Peyer's patch (tissue), 4 donors: Measurements from ENCODE around the gene RPP14. TPM values are rescaled to one million over a fixed set of nuclear protein-coding genes. Genes with fewer than 3 reads are reported as not detected.
A peak's percentile ranks its signal among the peaks of the same experiment; 100 is the strongest.
"Not testable (repeated sequence)": the region's sequence is repeated elsewhere in the genome, so short reads cannot be mapped to it uniquely, and the experiment has no call there.

ENCODE experiments used
- DNase-seq, 3 donors: peaks; one replicate each; pipeline ENCODE4 v3.0.0-alpha.2; 2017 to 2019
- H3K27ac ChIP-seq, 4 donors: fragments of 200-600 bp; sonication (generic); one replicate each; pipeline ENCODE4 v1.5.1; 2016 to 2019
- H3K27me3 ChIP-seq, 2 donors: fragments of 200-600 bp; sonication (generic); one replicate each; pipeline ENCODE4 v1.5.1; 2019
- H3K36me3 ChIP-seq, 3 donors: fragments of 200-600 bp; sonication (generic); one replicate each; pipeline ENCODE4 v1.5.1; 2016 to 2019
- H3K4me1 ChIP-seq, 4 donors: fragments of 200-600 bp; sonication (generic); one replicate each; pipeline ENCODE4 v1.5.1; 2016 to 2019
- H3K4me3 ChIP-seq, 4 donors: fragments of 200-600 bp; sonication (generic); 1 replicate in 3 of 4; 2 replicates in 1 of 4; pipeline ENCODE4 v1.5.1; 2016 to 2019; ENCODE audit warnings: mild to moderate bottlenecking in 1 of 4
- H3K9me3 ChIP-seq, 4 donors: fragments of 200-600 bp; sonication (generic); one replicate each; pipeline ENCODE4 v1.5.1; 2016 to 2019; ENCODE audit warnings: mild to moderate bottlenecking in 1 of 4
- CTCF ChIP-seq, 6 experiments: fragments of 450-650 bp in 4 of 6; fragments of 200-600 bp in 2 of 6; sonication (generic) in 1 of 6; IDR thresholded peaks; one replicate each; pipeline ENCODE4 v1.5.1; 2017 to 2019; ENCODE audit warnings: antibody characterized with exemption in 6 of 6, mild to moderate bottlenecking in 3 of 6, moderate library complexity in 1 of 6
- POLR2A ChIP-seq, 2 donors: fragments of 450-650 bp; IDR thresholded peaks; one replicate each; pipeline ENCODE4 v1.5.1; 2017; ENCODE audit warnings: antibody characterized with exemption in 2 of 2, mild to moderate bottlenecking in 2 of 2, moderate library complexity in 2 of 2
- total RNA-seq, 4 donors: library from RNA; depleted of rRNA; stranded (reverse); fragments of >200 nt; gene quantifications; one replicate each; pipeline ENCODE4 v1.1.0, GENCODE V29; 2016

The RPP14 gene
- total RNA-seq, 4 donors from 2014 or later: 9.9 to 23.1 (median 13.4) TPM

DNA sequence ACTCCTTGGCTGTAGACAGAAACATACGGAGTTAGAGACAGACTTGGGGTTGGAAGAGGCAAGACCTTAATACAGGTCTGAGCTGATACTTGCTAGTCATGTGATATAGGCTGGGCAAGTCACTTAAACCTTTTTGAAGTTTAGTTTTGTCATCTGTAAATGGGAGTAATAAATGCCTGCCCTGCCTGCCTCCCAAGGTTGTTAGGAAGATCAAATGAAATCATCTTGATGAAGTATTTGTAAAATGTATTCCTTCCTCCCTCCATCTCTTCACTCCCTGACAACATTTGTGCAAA is 29.6 kb downstream of the RPP14 start:
- Histone ChIP-seq H3K9me3 (no peaks in the 10 kb centered on the region), H3K36me3 (no peaks in the 10 kb centered on the region), H3K27ac (peak overlapping the region; percentile 36 to 89 (median 60)), H3K4me1 (peaks cover 0 to 25% (median 6%) of the 10 kb centered on the region in 4 donors), H3K4me3 (peak overlapping the region in 1 of 4 donors; percentile 98), H3K27me3 (no peaks in the 10 kb centered on the region)
- DNase-seq: peak in 1 of 3 donors; percentile 5
- TF ChIP-seq CTCF (IDR thresholded peaks at IDR 0.05) (no peak), POLR2A (IDR thresholded peaks at IDR 0.05) (no peak)

DNA sequence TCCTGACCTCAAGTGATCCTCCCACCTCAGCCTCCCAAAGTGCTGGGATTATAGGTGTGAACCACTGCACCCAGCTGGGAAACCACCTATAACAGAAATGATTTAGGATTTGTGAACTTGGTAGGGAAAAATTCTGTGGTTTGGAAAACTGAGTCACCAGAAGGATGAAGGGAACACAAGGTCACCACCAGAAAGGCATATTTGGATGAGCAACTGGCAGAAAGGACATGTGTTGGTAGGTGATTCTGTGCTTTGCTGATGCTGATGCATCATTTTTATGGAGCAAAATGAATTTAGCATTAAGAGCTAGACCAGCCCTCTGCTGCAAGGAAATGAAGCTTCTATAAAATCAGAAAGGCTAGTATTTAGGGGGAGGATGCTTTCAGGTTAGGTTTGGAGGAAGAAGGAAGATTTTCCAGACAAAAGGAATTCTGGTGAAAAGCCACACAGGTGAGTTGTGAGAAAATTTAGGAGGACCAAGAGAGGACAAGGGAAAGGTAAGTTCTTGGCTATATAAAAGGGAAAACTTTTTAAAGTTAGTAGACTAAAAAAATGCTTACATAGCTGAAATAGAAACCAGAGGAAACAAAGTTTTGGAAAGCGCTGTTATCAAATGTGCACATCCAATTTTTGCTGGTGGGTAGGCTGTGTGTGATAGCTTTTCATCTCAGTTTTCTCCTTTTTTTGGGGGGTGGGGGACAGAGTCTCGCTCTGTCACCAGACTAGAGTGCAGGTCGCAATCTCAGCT is 30.3 kb downstream of the RPP14 start:
- Histone ChIP-seq H3K9me3 (no peaks in the 10 kb centered on the region), H3K27ac (peak overlapping the region in 2 of 4 donors; percentile 56 to 63), H3K4me3 (no peak overlapping the region), H3K27me3 (no peaks in the 10 kb centered on the region), H3K36me3 (peaks cover 0 to 3% (median 0%) of the 10 kb centered on the region in 3 donors), H3K4me1 (peaks cover 0 to 25% (median 7%) of the 10 kb centered on the region in 4 donors)
- DNase-seq: peak in 1 of 3 donors; percentile 1
- TF ChIP-seq CTCF (IDR thresholded peaks at IDR 0.05) (no peak), POLR2A (IDR thresholded peaks at IDR 0.05) (no peak)

- Histone ChIP-seq H3K4me3 (no peak overlapping the region), H3K27ac (peak overlapping the region in 1 of 4 donors; percentile 56), H3K27me3 (no peaks in the 10 kb centered on the region), H3K4me1 (peaks cover 0 to 25% (median 5%) of the 10 kb centered on the region in 4 donors), H3K36me3 (peaks cover 0 to 4% (median 0%) of the 10 kb centered on the region in 3 donors), H3K9me3 (no peaks in the 10 kb centered on the region)
- TF ChIP-seq POLR2A (IDR thresholded peaks at IDR 0.05) (no peak), CTCF (IDR thresholded peaks at IDR 0.05) (no peak)
- no peak for DNase-seq
Measured at GRCh38 chr3:58337190-58337589, 31.1 kb downstream of the RPP14 start.

GRCh38 chr3:58339146-58339545 is 33.1 kb downstream of the RPP14 start:
- not testable (repeated sequence) for DNase-seq, H3K27me3 ChIP-seq, H3K9me3 ChIP-seq, H3K4me3 ChIP-seq, H3K36me3 ChIP-seq
- H3K27ac ChIP-seq: peak overlapping the region in 1 of 4 donors; percentile 60
- H3K4me1 ChIP-seq: peaks cover 0 to 19% (median 2%) of the 10 kb centered on the region in 4 donors

- Histone ChIP-seq H3K27me3 (no peaks in the 10 kb centered on the region), H3K4me3 (no peak overlapping the region), H3K4me1 (peaks cover 0 to 11% (median 2%) of the 10 kb centered on the region in 4 donors), H3K9me3 (no peaks in the 10 kb centered on the region), H3K36me3 (peaks cover 0 to 4% (median 0%) of the 10 kb centered on the region in 3 donors), H3K27ac (peak overlapping the region in 1 of 4 donors; percentile 60)
- TF ChIP-seq POLR2A (IDR thresholded peaks at IDR 0.05) (no peak), CTCF (IDR thresholded peaks at IDR 0.05) (no peak)
- no peak for DNase-seq
Measured at GRCh38 chr3:58340594-58341244, 34.7 kb downstream of the RPP14 start.

- no peak for DNase-seq
- H3K27ac ChIP-seq: peak overlapping the region in 1 of 4 donors; percentile 36
- peaks cover 0 to 6% (median 2%) of the 10 kb centered on the region in 4 donors for H3K4me1 ChIP-seq
- H3K27me3 ChIP-seq: no peaks in the 10 kb centered on the region
- H3K36me3 ChIP-seq: peaks cover 0 to 4% (median 0%) of the 10 kb centered on the region in 3 donors
- no peak for TF ChIP-seq CTCF (IDR thresholded peaks at IDR 0.05)
- TF ChIP-seq POLR2A (IDR thresholded peaks at IDR 0.05): no peak
- no peaks in the 10 kb centered on the region for H3K9me3 ChIP-seq
- H3K4me3 ChIP-seq: no peak overlapping the region
Measured at GRCh38 chr3:58341376-58341775, 35.3 kb downstream of the RPP14 start.
